C4-2B (cell line): Measurements from ENCODE around the gene PIH1D2.

Experiments
- CTCF ChIP-seq: fragments of 450-650 bp; conservative IDR thresholded peaks from 2 replicates; pipeline ENCODE4 v1.5.1; 2017; ENCODE audit warnings: mild to moderate bottlenecking
- ZFX ChIP-seq: fragments of 450-650 bp; IDR thresholded peaks from 2 replicates; pipeline ENCODE4 v1.6.1; 2017

- TF ChIP-seq CTCF (no peak; the same call in 1 of the 2 replicates), ZFX (no peak)
These were observed 12.8 kb upstream of the PIH1D2 start, which contains the start of the genes SDHD and TIMM8B for GRCh38 chr11:112086422-112087191.
